Common myeloid progenitor, CD34-positive (primary cell): Measurements from ENCODE around the gene KLHL36.

ENCODE experiments used
- CTCF ChIA-PET: fragments of 350-600 bp; sonication (Branson Sonifier 250); formaldehyde crosslinking; loops from one replicate; lab custom pipeline; 2021; ENCODE audit warnings: antibody characterized with exemption; lab: Charles Lee
- POLR2A ChIA-PET: fragments of 350-600 bp; sonication (Branson Sonifier 250); formaldehyde crosslinking; loops from one replicate; lab custom pipeline; 2021; ENCODE audit warnings: antibody characterized with exemption; lab: Charles Lee
- DNase-seq, 3 donors: peaks; one replicate each; pipeline versions ENCODE4 v3.0.0 to v3.0.0-alpha.2; 2013
- H3K27ac ChIP-seq, 2 experiments: 1 replicate in 1 of 2; 2 replicates in 1 of 2; pipeline ENCODE4 v1.7.0; 2013; ENCODE audit warnings: inconsistent platforms in 2 of 2, low read length in 2 of 2, mild to moderate bottlenecking in 2 of 2, low read depth in 1 of 2, moderate library complexity in 1 of 2; ENCODE audit not compliant: severe bottlenecking in 2 of 2, insufficient read depth in 1 of 2, poor library complexity in 1 of 2
- H3K27me3 ChIP-seq, 5 experiments: replicated peaks in 2 of 5; 1 replicate in 3 of 5; 2 replicates in 2 of 5; pipeline versions ENCODE4 v1.6.1 to v1.7.0; 2013; ENCODE audit warnings: low read length in 4 of 5, mild to moderate bottlenecking in 2 of 5, moderate library complexity in 2 of 5, inconsistent platforms in 1 of 5; ENCODE audit not compliant: insufficient read depth in 5 of 5, control insufficient read depth in 4 of 5
- H3K36me3 ChIP-seq, 4 experiments: 1 replicate in 2 of 4; 2 replicates in 2 of 4; pipeline versions ENCODE4 v1.6.1 to v1.7.0; 2013; ENCODE audit warnings: low read length in 3 of 4, control low read depth in 1 of 4, mild to moderate bottlenecking in 1 of 4; ENCODE audit not compliant: control insufficient read depth in 4 of 4, insufficient read depth in 4 of 4
- H3K4me1 ChIP-seq, 4 experiments: 1 replicate in 3 of 4; 2 replicates in 1 of 4; pipeline versions ENCODE4 v1.6.1 to v1.7.1; 2013; ENCODE audit warnings: low read length in 3 of 4, mild to moderate bottlenecking in 3 of 4, control low read depth in 1 of 4, inconsistent platforms in 1 of 4, moderate library complexity in 1 of 4; ENCODE audit not compliant: control insufficient read depth in 4 of 4, insufficient read depth in 4 of 4; ENCODE audit errors: control extremely low read depth in 1 of 4
- H3K4me3 ChIP-seq, 7 experiments: 1 replicate in 4 of 7; 2 replicates in 3 of 7; pipeline versions ENCODE4 v1.5.1 to v1.7.0; 2013; ENCODE audit warnings: mild to moderate bottlenecking in 7 of 7, low read length in 6 of 7, moderate library complexity in 6 of 7, inconsistent platforms in 2 of 7, low read depth in 2 of 7, control low read depth in 1 of 7; ENCODE audit not compliant: insufficient read depth in 4 of 7, control insufficient read depth in 1 of 7; ENCODE audit errors: extremely low read depth in 1 of 7
- H3K9me3 ChIP-seq, 5 experiments: 1 replicate in 4 of 5; 2 replicates in 1 of 5; pipeline versions ENCODE4 v1.6.1 to v1.7.1; 2013; ENCODE audit warnings: low read length in 4 of 5, mild to moderate bottlenecking in 2 of 5, inconsistent platforms in 1 of 5, low read depth in 1 of 5, moderate library complexity in 1 of 5; ENCODE audit not compliant: control insufficient read depth in 4 of 5, insufficient read depth in 2 of 5; ENCODE audit errors: control extremely low read depth in 1 of 5
- WGBS: methylation state at CpG from one replicate; pipeline ENCODE4 v1.1.5; 2013; ENCODE audit not compliant: insufficient coverage; 5-methylcytosine and 5-hydroxymethylcytosine counted together

The KLHL36 gene

GRCh38 chr16:84652566-84652965, 4.3 kb downstream of the KLHL36 start:
- Histone ChIP-seq H3K27ac (no peak overlapping the region), H3K4me1 (peaks cover 2 to 16% (median 14%) of the 10 kb centered on the region in 4 experiments), H3K36me3 (peaks cover 16 to 44% (median 32%) of the 10 kb centered on the region in 4 experiments), H3K27me3 (no peaks in the 10 kb centered on the region), H3K9me3 (no peaks in the 10 kb centered on the region), H3K4me3 (no peak overlapping the region)
- 90% methylated on average over 2 of the region's 7 CpGs for WGBS
- POLR2A ChIA-PET, result no interaction called here
- CTCF ChIA-PET, result interaction anchor here (1.3 to 2.0 kb wide), 3 partner anchors 19 to 142 kb away, joined by 3 to 8 read pairs (median 4); no protein-coding TSS in a partner anchor
- no peak for DNase-seq

GRCh38 chr16:84654238-84654637, 5.9 kb downstream of the KLHL36 start:
- DNase-seq, result no peak
- Histone ChIP-seq H3K9me3 (no peaks in the 10 kb centered on the region), H3K27ac (no peak overlapping the region), H3K4me3 (no peak overlapping the region), H3K27me3 (no peaks in the 10 kb centered on the region), H3K36me3 (peaks cover 18 to 60% (median 46%) of the 10 kb centered on the region in 4 experiments), H3K4me1 (peaks cover 0 to 6% (median 5%) of the 10 kb centered on the region in 4 experiments)
- POLR2A ChIA-PET, result no interaction called here
- WGBS, result 100% methylated on average over 3 of the region's 3 CpGs
- CTCF ChIA-PET, result interaction anchor here (1.1 to 2.0 kb wide), 2 partner anchors 18 to 32 kb away, joined by 3 to 8 read pairs; no protein-coding TSS in a partner anchor

- no peaks in the 10 kb centered on the region for H3K9me3 ChIP-seq
- no peak overlapping the region for H3K4me3 ChIP-seq
- no peak for DNase-seq
- H3K27ac ChIP-seq, result no peak overlapping the region
- CTCF ChIA-PET, result interaction anchor here (1.3 kb wide), 1 partner anchor 71 kb away, joined by 3 read pairs; no protein-coding TSS in a partner anchor
- H3K27me3 ChIP-seq, result no peaks in the 10 kb centered on the region
- H3K4me1 ChIP-seq, result peaks cover 0 to 3% (median 1%) of the 10 kb centered on the region in 4 experiments
- 77% methylated on average over 5 of the region's 6 CpGs for WGBS
- peaks cover 18 to 68% (median 54%) of the 10 kb centered on the region in 4 experiments for H3K36me3 ChIP-seq
- POLR2A ChIA-PET, result no interaction called here
Measured at GRCh38 chr16:84654998-84655397, 6.7 kb downstream of the KLHL36 start.

GRCh38 chr16:84656649-84657048, 8.3 kb downstream of the KLHL36 start:
- no peak overlapping the region for H3K4me3 ChIP-seq
- H3K9me3 ChIP-seq, result no peaks in the 10 kb centered on the region
- ChIA-PET CTCF (no interaction called here), POLR2A (no interaction called here)
- H3K4me1 ChIP-seq, result peaks cover 0 to 3% (median 1%) of the 10 kb centered on the region in 4 experiments
- H3K36me3 ChIP-seq, result peaks cover 11 to 72% (median 56%) of the 10 kb centered on the region in 4 experiments
- DNase-seq, result no peak
- WGBS, result 97% methylated on average over 21 of the region's 22 CpGs
- no peaks in the 10 kb centered on the region for H3K27me3 ChIP-seq
- H3K27ac ChIP-seq, result no peak overlapping the region

- POLR2A ChIA-PET, result no interaction called here
- peaks cover 11 to 74% (median 59%) of the 10 kb centered on the region in 4 experiments for H3K36me3 ChIP-seq
Measured at GRCh38 chr16:84657229-84657837, 9.0 kb downstream of the KLHL36 start.

GRCh38 chr16:84658690-84659089, 10.4 kb downstream of the KLHL36 start:
- Histone ChIP-seq H3K36me3 (peaks cover 6 to 79% (median 65%) of the 10 kb centered on the region in 4 experiments), H3K27ac (no peak overlapping the region), H3K27me3 (no peaks in the 10 kb centered on the region), H3K9me3 (no peaks in the 10 kb centered on the region), H3K4me3 (no peak overlapping the region), H3K4me1 (peaks cover 0 to 3% (median 1%) of the 10 kb centered on the region in 4 experiments)
- WGBS, result 96% methylated on average over 8 of the region's 11 CpGs
- POLR2A ChIA-PET, result no interaction called here
- no peak for DNase-seq
- CTCF ChIA-PET, result interaction anchor here (1.1 to 2.1 kb wide), 3 partner anchors 9 to 36 kb away, joined by 3 to 7 read pairs (median 6); no protein-coding TSS in a partner anchor

More at GRCh38 chr16:84657229-84657837, 9.0 kb downstream of the KLHL36 start:
- 98% methylated on average over 46 of the region's 50 CpGs for WGBS
- no peak overlapping the region for H3K27ac ChIP-seq
- CTCF ChIA-PET, result interaction anchor here (0.6 to 2.1 kb wide), 2 partner anchors 15 to 35 kb away, joined by 4 to 7 read pairs; no protein-coding TSS in a partner anchor
- peaks cover 0 to 3% (median 1%) of the 10 kb centered on the region in 4 experiments for H3K4me1 ChIP-seq
- no peak for DNase-seq
- no peaks in the 10 kb centered on the region for H3K9me3 ChIP-seq
- no peak overlapping the region for H3K4me3 ChIP-seq
- no peaks in the 10 kb centered on the region for H3K27me3 ChIP-seq
